Loucy (cell line): ENCODE results near the gene FSTL4.

Experiments
- CTCF ChIP-seq: fragments of 200-600 bp; sonication (generic); conservative IDR thresholded peaks from 2 replicates; pipeline ENCODE4 v1.5.1; 2014; ENCODE audit warnings: mild to moderate bottlenecking, antibody characterized with exemption, low read length
- EZH2phosphoT487 ChIP-seq: fragments of 200-600 bp; IDR thresholded peaks from 2 replicates; pipeline ENCODE4 v1.6.1; 2018; ENCODE audit warnings: antibody characterized with exemption, mild to moderate bottlenecking, moderate library complexity, borderline replicate concordance

GRCh38 chr5:133478199-133478985 lies 133.9 kb downstream of the FSTL4 start:
- TF ChIP-seq CTCF = no peak
- TF ChIP-seq EZH2phosphoT487 = no peak
